Measurements from ENCODE around the gene ADAM12.

Gene ADAM12

DNA sequence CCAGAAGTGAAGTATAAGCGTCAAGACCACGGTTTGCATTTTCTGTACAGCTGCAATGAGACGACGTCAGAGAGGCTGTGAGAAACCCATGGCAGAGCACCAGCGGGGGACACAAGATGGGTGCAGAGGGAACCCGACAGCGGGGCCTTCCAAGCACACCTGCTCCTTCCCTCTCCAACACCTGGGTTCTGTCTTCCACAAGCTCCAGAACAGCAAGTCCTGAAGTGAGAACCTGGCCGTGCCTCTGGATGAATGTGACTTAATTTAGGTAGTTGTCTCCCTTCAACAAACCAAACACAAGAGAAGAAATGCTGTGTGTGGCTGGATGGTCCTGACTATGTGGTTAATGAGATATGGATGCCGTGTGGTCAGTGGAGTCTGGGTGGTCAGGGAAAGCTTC lies 76.1 kb downstream of the ADAM12 start:
- FAIRE-seq, result no peak

GRCh38 chr10:126309228-126309883 lies 78.9 kb downstream of the ADAM12 start:
- no peak for FAIRE-seq

GRCh38 chr10:126302826-126303665 lies 85.2 kb downstream of the ADAM12 start:
- no peak for FAIRE-seq

DNA sequence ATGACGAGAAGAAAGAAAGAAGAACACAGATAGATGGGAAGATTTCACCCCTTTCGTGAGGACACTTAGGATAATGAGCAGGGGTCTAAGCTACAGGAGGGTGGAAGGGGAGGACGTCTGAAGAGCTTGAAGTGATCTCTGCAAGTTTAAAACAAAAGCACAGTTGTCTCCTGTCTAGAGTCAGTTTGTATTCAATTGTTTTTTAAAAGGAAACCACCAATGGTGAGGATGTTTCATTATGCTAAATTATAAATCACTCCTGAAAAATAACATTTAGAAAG lies 85.9 kb downstream of the ADAM12 start:
- FAIRE-seq, result no peak

DNA sequence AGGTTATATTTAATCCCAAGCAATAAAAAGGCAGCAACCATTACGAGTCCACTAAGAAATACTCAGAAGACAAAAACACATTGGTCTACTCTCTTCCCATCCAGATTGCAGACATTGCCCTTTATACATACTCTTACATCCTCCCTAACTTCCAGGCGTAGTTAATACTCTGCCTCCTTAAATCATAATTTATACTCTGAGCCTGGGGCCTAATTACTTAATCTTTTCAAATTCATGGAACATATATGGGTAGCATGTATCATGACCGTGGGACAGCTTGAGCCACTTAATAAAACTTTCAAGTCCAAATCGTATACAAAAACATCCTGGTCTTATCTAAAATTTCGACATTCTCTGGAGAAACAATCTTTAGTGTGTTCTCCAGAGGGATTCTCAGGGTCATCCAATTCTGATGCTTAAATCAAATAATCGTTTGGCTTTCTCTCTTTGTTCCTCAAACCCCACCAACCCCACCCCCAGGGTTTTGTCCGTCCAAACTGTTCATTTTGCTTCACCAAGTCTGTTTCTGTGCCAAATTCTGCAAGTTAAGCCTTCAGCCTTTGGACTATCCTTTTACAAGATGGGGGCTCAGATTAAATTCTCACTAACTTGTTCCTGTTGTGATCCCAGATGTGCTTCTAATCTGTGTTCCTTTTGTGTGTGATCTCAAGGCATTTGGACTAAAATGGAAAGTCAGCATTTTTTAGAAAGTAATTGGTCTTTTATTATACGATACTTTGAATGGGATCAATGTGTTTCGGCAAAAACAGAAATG lies 86.4 kb downstream of the ADAM12 start:
- no peak for FAIRE-seq

- no peak for FAIRE-seq
These were observed 93.8 kb downstream of the ADAM12 start for GRCh38 chr10:126294451-126294850.

- FAIRE-seq, result no peak
These were observed 98.0 kb downstream of the ADAM12 start for GRCh38 chr10:126290232-126290631.

- FAIRE-seq, result no peak
These were observed 99.5 kb downstream of the ADAM12 start for GRCh38 chr10:126288547-126289493.

GRCh38 chr10:126286256-126286780 lies 102.0 kb downstream of the ADAM12 start:
- FAIRE-seq, result no peak

DNA sequence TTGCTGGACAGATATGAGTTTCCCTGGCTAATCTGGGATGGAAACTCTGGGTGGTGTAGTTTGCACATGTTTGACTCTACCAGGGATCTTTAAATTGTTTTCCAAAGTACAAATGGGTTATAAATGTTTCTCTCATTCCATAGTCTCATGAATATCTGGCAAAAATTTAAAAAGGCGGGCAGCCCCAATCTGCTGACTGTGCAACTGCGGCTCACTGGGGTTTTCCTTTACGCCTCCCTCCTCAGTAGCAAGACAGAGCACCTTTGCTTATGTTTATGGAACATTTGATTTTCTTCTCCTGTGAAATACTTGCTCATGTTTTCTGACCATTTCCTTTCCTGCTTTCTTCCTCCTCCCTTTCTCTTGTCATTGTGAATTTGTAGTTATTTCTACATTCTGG lies 105.0 kb downstream of the ADAM12 start:
- no peak for FAIRE-seq

DNA sequence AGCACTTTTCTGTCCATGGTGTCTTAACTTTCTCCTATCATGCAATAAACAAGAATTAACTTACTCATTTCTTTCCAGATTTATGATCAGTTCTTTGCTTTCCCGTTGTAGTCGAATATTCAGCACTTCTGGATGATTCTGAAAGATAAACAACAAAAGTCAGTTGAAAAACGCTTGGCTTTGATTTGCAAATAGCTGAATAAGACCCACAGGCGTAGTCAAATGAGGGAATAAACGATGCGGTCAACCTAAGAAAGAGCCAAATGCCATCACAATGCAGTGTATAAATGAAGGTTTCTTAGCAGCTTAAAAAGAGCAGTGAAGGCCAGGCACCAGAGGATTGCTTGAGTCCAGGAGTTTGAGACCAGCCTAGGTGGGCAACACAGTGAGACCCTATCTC lies 109.4 kb downstream of the ADAM12 start:
- FAIRE-seq, result no peak

DNA sequence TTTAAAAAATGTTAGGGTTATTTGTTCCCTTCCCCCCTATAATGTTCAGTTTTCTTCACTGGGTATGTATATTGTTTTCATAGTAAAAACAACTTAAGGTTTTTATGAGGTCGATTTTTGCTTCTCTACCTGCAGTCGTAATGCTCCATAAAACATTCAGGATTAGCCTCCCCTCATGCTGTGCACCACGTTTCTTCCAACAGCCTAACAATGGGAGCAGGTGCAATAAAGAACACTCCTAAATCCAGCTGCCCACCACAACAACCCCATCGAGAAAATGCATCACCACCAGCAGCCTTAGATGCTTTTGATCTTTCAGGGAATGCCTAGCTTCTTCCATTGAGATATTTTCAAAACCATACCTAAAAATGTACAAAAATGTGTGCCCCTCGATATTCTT lies 111.1 kb downstream of the ADAM12 start:
- no peak for FAIRE-seq

- no peak for FAIRE-seq
These were observed 115.8 kb downstream of the ADAM12 start for GRCh38 chr10:126272526-126272925.

GRCh38 chr10:126270111-126270510 lies 118.2 kb downstream of the ADAM12 start:
- no peak for FAIRE-seq

- no peak for FAIRE-seq
These were observed 120.0 kb downstream of the ADAM12 start for GRCh38 chr10:126268013-126268920.

DNA sequence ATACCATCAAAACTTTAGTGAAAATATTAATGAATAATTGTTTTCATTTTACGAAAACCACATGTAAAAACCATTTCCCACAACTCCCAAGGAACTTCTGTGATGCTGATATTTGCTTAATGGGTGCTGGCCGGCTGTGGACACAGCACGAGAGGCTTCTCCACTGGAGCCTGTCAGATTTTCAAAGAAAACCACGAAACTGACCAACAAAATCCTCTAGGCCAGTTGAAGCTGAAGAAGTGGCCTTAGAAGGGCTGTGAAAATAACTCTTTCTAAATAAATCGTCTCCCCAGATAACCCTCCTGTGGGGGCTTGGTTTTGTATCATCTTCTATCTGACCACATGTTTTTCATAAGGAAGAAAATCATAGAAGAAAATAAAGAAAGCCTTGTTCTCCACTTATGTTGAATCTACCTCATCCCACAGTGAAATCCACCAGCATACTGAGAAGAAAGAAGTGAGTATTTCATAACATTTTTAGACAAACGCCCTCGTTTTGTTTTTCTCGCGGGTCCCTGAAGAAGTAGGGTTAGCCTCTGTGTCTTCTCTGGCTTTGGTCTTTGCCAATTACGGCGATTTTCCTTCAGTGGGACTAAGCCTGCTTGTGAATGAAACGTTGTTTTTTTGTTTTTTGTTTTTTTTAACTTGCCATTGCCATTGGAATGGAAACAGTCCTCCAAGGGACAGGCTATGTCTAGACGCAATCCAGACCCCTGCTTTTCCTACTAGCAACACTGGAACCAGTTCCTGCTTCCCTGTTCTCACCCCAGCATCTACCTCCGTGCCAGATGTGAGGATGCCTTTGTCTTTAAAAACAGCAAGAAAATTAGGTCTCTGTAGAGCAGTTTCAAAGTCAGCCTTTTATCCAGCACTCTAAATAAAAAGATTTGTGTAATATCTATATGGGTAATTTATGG lies 123.9 kb downstream of the ADAM12 start:
- FAIRE-seq, result no peak

DNA sequence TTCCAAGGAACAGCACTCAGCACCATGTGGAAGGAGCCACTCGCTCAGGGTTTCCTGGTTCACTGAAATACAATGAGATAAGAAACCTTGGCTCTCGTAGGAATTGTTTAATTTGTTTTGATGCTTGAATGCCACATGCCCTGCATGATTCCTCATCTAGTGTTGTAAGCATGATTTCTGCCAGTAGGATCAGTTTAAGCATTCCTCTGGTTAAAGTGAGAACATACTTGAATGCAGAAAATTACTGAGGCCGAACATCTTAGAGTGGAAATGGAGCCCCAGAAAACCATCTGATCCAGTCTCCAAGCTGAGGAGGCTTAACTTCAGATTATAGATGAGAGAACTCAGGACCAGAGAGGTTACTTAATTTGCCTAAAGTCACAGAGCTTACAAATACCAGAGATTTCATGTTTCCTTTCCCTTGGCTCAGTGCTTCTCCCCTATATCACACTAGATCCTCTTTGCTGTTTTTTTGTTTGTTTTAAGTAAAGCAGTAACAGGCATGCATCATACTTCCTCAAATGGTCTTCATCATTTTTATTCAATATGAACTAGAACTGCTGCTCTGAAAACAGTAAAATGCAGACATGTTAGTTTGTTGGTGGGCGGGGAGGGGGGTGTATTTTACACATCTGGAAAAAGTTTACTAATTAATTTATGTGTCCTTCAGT lies 125.1 kb downstream of the ADAM12 start:
- no peak for FAIRE-seq

DNA sequence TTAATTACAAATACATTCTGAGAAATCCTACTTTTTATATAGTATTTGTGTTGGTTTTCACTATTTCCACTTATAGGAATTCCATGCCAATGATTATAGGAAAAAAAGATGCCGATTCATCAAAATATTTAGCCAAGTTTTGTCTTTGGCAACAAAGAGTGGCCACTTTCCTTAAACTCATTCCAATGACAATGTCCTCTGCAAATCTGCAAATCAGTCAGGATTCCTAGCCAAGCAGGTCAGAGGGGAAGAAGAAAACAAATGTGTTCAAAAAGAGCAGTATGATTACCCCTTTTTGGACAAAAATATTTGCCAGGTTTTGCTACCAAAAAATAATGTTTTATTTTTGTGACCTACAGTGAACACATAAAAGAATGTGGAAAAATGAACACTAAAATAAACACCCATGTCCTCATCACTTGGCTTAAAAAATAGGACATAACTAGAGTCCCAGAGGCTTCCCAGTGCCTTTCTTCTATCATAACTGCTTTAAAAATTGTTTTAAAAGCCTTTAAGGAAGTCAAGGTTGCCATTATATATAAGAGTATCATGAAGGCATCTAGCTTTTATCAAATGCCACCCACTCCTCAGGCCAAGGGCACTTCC lies 125.9 kb downstream of the ADAM12 start:
- no peak for FAIRE-seq
